CD14-positive monocyte (primary cell): Measurements from ENCODE around the gene TUT1. TPM values are rescaled to one million over a fixed set of nuclear protein-coding genes. Genes with fewer than 3 reads are reported as not detected.

Experiments
- DNase-seq, 3 donors: peaks; one replicate each; pipeline ENCODE4 v3.0.0-alpha.2; 2011 to 2022
- H2AFZ ChIP-seq: 2 replicates; pipeline ENCODE4 v1.6.0; 2012; ENCODE audit warnings: mild to moderate bottlenecking, low read depth, low read length, inconsistent platforms; ENCODE audit not compliant: insufficient read depth, poor library complexity, severe bottlenecking
- H3K27ac ChIP-seq, 2 donors: 1 replicate in 1 of 2; 2 replicates in 1 of 2; pipeline ENCODE4 v1.5.1; 2012 to 2013; ENCODE audit warnings: low read length in 2 of 2, control low read depth in 1 of 2, inconsistent platforms in 1 of 2, low read depth in 1 of 2, mild to moderate bottlenecking in 1 of 2
- H3K27me3 ChIP-seq, 2 donors: one replicate each; pipeline versions ENCODE4 v1.6.0 to v1.6.1; 2011 to 2013; ENCODE audit warnings: low read length in 2 of 2; ENCODE audit not compliant: control insufficient read depth in 2 of 2, insufficient read depth in 2 of 2
- H3K36me3 ChIP-seq, 2 donors: replicated peaks in 1 of 2; 1 replicate in 1 of 2; 2 replicates in 1 of 2; pipeline versions ENCODE4 v1.5.1 to v1.6.1; 2012 to 2013; ENCODE audit warnings: low read length in 2 of 2, control low read depth in 1 of 2, inconsistent platforms in 1 of 2, mild to moderate bottlenecking in 1 of 2; ENCODE audit not compliant: insufficient read depth in 2 of 2, control insufficient read depth in 1 of 2
- H3K4me1 ChIP-seq, 2 donors: 1 replicate in 1 of 2; 2 replicates in 1 of 2; pipeline versions ENCODE4 v1.5.1 to v1.6.1; 2012 to 2013; ENCODE audit warnings: low read length in 2 of 2, control low read depth in 1 of 2, inconsistent platforms in 1 of 2, mild to moderate bottlenecking in 1 of 2, moderate library complexity in 1 of 2; ENCODE audit not compliant: insufficient read depth in 2 of 2, control insufficient read depth in 1 of 2
- H3K4me2 ChIP-seq: replicated peaks from 2 replicates; pipeline ENCODE3; 2012; ENCODE audit warnings: low read length, moderate library complexity, mild to moderate bottlenecking; ENCODE audit not compliant: poor library complexity, severe bottlenecking; ENCODE audit errors: extremely low read depth
- H3K4me3 ChIP-seq, 3 experiments: fragments of 200-600 bp in 1 of 3; sonication (generic) in 1 of 3; replicated peaks in 1 of 3; 1 replicate in 2 of 3; 2 replicates in 1 of 3; pipeline ENCODE4 v1.5.1; 2011 to 2013; ENCODE audit warnings: low read length in 3 of 3, mild to moderate bottlenecking in 3 of 3, control low read depth in 2 of 3, low read depth in 2 of 3, inconsistent platforms in 1 of 3, moderate library complexity in 1 of 3
- H3K79me2 ChIP-seq: 2 replicates; pipeline ENCODE4 v1.6.0; 2012; ENCODE audit warnings: mild to moderate bottlenecking, control low read depth, inconsistent platforms, low read length, moderate library complexity; ENCODE audit not compliant: insufficient read depth
- H3K9ac ChIP-seq: 2 replicates; pipeline ENCODE4 v1.6.0; 2017; ENCODE audit warnings: low read length, mild to moderate bottlenecking; ENCODE audit not compliant: insufficient read depth, poor library complexity, severe bottlenecking
- H3K9me3 ChIP-seq, 2 donors: replicated peaks in 1 of 2; 1 replicate in 1 of 2; 2 replicates in 1 of 2; pipeline versions ENCODE4 v1.5.1 to v1.6.1; 2012 to 2013; ENCODE audit warnings: low read length in 2 of 2, control low read depth in 1 of 2; ENCODE audit not compliant: control insufficient read depth in 1 of 2, insufficient read depth in 1 of 2
- H4K20me1 ChIP-seq: 2 replicates; pipeline ENCODE4 v1.6.0; 2012; ENCODE audit warnings: mild to moderate bottlenecking, low read length, control low read depth, moderate library complexity; ENCODE audit not compliant: insufficient read depth
- H3K27ac Mint-ChIP-seq, 7 donors: one replicate each; pipeline ENCODE4 v1.8.0; 2020; ENCODE audit warnings: mild to moderate bottlenecking in 7 of 7, mixed read lengths in 7 of 7, moderate library complexity in 6 of 7, inconsistent platforms in 2 of 7
- H3K27me3 Mint-ChIP-seq, 3 donors: one replicate each; pipeline ENCODE4 v1.8.0; 2021 to 2022; ENCODE audit warnings: low read depth in 3 of 3, mild to moderate bottlenecking in 3 of 3, mixed read lengths in 3 of 3, moderate library complexity in 3 of 3, inconsistent platforms in 1 of 3
- H3K36me3 Mint-ChIP-seq, 2 donors: one replicate each; pipeline ENCODE4 v1.8.0; 2020; ENCODE audit warnings: mixed read lengths in 2 of 2, inconsistent platforms in 1 of 2, mild to moderate bottlenecking in 1 of 2
- H3K4me1 Mint-ChIP-seq: one replicate; pipeline ENCODE4 v1.8.0; 2020; ENCODE audit warnings: mild to moderate bottlenecking, mixed read lengths
- H3K4me3 Mint-ChIP-seq, 2 donors: one replicate each; pipeline ENCODE4 v1.8.0; 2020; ENCODE audit warnings: mild to moderate bottlenecking in 2 of 2, mixed read lengths in 2 of 2, moderate library complexity in 1 of 2
- H3K9me3 Mint-ChIP-seq, 7 donors: one replicate each; pipeline ENCODE4 v1.8.0; 2020 to 2022; ENCODE audit warnings: mixed read lengths in 7 of 7, mild to moderate bottlenecking in 6 of 7, moderate library complexity in 6 of 7, inconsistent platforms in 2 of 7
- WGBS: methylation state at CpG from one replicate; pipeline ENCODE4 v1.1.5; 2013; ENCODE audit warnings: missing lambda C conversion rate; ENCODE audit not compliant: insufficient coverage; 5-methylcytosine and 5-hydroxymethylcytosine counted together
- intact Hi-C, 2 donors: fragments of 100-400 bp; cut with micrococcal nuclease; formaldehyde crosslinking; loops; one replicate each; pipeline versions ENCODE4 v1.15.0 to v1.15.1; 2023
- polyA plus RNA-seq, 3 donors: library from polyadenylated mRNA; depleted of rRNA in 1 of 3; unstranded in 2 of 3; stranded (reverse) in 1 of 3; fragments of 300-500 nt in 2 of 3; fragments of >200 nt in 1 of 3; fragmentation: Illumina TruSeq in 2 of 3; gene quantifications; 1 replicate in 2 of 3; 2 replicates in 1 of 3; pipeline ENCODE4 v1.2.3, GENCODE V29; 2012 to 2021
- TF ChIP-seq, protein P1 (sequence below): fragments of 200-600 bp; IDR thresholded peaks from one replicate; pipeline ENCODE4 v1.8.0; 2022; ENCODE audit warnings: antibody characterized with exemption, mild to moderate bottlenecking

The TUT1 gene
- polyA plus RNA-seq, 3 donors = 1.8 to 16.3 (median 2.1) TPM

DNA sequence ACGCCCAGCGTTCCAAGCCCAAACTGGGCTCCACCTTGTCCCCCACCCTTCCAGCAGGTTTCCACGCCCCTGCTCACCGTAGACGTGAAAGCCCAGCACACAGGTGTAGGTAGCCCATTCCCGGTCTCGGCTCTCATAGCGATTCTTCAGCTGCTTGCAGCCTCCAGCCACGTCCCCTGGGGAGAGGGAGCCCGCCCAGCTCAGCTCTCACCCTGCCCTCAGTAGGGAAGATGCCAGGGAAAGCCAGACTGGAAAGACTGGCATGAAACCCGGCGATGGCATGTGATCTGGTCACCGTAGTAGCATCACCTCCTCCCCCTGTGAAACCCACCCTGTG, 11.7 kb upstream of the TUT1 start:
- Histone ChIP-seq H3K79me2 (peaks cover 35% of the 10 kb centered on the region), H3K4me1 (peaks cover 47 to 51% of the 10 kb centered on the region in 2 donors), H3K36me3 (peaks cover 33 to 45% of the 10 kb centered on the region in 2 donors), H4K20me1 (peaks cover 24% of the 10 kb centered on the region), H3K9ac (no peak overlapping the region), H2AFZ (no peak overlapping the region), H3K4me3 (peak overlapping the region in 1 of 3 experiments; percentile 93), H3K4me2 (peak overlapping the region; percentile 98), H3K27ac (no peak overlapping the region), H3K27me3 (no peaks in the 10 kb centered on the region), H3K9me3 (no peaks in the 10 kb centered on the region)
- Mint-ChIP-seq H3K9me3 (no peaks in the 10 kb centered on the region), H3K4me1 (peaks cover 55% of the 10 kb centered on the region), H3K36me3 (peaks cover 57 to 62% of the 10 kb centered on the region in 2 donors), H3K27me3 (no peaks in the 10 kb centered on the region), H3K27ac (peak overlapping the region in 2 of 7 donors; percentile 11 to 50), H3K4me3 (peak overlapping the region in 1 of 2 donors; percentile 47)
- TF ChIP-seq, protein P1, sequence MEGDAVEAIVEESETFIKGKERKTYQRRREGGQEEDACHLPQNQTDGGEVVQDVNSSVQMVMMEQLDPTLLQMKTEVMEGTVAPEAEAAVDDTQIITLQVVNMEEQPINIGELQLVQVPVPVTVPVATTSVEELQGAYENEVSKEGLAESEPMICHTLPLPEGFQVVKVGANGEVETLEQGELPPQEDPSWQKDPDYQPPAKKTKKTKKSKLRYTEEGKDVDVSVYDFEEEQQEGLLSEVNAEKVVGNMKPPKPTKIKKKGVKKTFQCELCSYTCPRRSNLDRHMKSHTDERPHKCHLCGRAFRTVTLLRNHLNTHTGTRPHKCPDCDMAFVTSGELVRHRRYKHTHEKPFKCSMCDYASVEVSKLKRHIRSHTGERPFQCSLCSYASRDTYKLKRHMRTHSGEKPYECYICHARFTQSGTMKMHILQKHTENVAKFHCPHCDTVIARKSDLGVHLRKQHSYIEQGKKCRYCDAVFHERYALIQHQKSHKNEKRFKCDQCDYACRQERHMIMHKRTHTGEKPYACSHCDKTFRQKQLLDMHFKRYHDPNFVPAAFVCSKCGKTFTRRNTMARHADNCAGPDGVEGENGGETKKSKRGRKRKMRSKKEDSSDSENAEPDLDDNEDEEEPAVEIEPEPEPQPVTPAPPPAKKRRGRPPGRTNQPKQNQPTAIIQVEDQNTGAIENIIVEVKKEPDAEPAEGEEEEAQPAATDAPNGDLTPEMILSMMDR = no peak
- 97% methylated on average over 10 of the region's 13 CpGs for WGBS
- intact Hi-C loops = loop anchor here in 1 of 2 donors (5.0 kb wide), 1 partner anchor 44 kb away; the partner anchor contains the start of gene GANAB
- DNase-seq = no peak

DNA sequence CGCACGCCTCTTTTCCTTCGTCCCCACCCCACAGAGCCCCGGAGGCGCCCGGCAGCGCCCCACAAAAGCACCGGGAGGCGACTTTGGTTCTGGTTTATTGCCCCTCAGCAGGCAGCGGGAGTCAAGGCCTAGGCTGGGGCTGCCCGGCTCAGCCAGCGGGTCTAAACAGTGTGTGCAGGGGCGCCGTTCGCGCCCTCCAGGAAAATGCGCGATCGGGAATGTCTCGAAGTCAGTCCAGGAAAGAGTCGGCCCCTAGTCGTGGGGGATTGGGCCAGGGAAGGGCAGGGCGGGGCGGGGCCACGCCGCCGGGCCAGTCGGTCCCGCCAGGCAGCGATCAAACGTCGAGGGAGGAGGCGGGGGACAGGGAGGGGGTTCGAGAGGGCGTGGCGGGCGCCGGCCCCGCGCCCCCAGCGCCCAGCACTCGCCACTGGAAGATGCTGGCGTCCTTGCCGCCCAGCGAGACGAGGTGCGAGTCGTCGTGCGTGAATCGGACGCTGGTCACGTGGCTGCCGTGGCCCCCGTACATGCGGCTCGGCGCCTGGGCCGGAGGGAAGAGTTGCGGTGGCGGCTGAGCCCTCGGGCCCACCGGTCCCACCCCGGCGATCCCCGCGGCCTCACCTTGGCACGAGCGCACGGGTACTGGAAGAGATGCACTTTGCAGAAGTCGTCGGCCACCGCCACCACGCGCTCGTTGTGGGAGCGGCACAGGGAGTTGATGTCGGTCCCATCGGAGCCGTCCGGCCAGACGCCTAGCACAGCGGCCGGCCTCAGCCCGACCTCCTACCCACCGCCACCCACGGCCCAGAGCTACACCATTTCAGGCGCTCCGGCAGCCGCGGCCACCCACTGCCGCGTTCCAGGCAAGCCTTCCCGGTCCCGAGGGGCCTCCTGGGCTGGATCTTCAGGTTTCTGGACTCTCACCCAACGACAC, 11.1 kb upstream of the TUT1 start:
- Histone ChIP-seq H2AFZ (peak overlapping the region; percentile 93), H3K36me3 (peaks cover 39 to 50% of the 10 kb centered on the region in 2 donors), H3K4me1 (peaks cover 44 to 50% of the 10 kb centered on the region in 2 donors), H3K79me2 (peaks cover 42% of the 10 kb centered on the region), H3K4me2 (peak overlapping the region; percentile 98), H3K9me3 (no peaks in the 10 kb centered on the region), H3K27ac (peak overlapping the region; percentile 61 to 79), H3K4me3 (peak overlapping the region; percentile 81 to 98 (median 93)), H3K27me3 (no peaks in the 10 kb centered on the region), H3K9ac (peak overlapping the region; percentile 97), H4K20me1 (peaks cover 30% of the 10 kb centered on the region)
- DNase-seq = peak in 2 of 3 donors; percentile 19 to 45
- Mint-ChIP-seq H3K27me3 (no peaks in the 10 kb centered on the region), H3K4me3 (peak overlapping the region; percentile 92 to 96), H3K9me3 (no peaks in the 10 kb centered on the region), H3K4me1 (peaks cover 55% of the 10 kb centered on the region), H3K36me3 (peaks cover 58 to 65% of the 10 kb centered on the region in 2 donors), H3K27ac (peak overlapping the region; percentile 85 to 92 (median 88))
- intact Hi-C loops = loop anchor here in 1 of 2 donors (5.0 kb wide), 1 partner anchor 45 kb away; the partner anchor contains the start of gene GANAB
- 35% methylated on average over 96 of the region's 96 CpGs for WGBS
- TF ChIP-seq, protein P1 = no peak
